A673 (cell line): ENCODE measurements around the gene DCHS1.

ENCODE experiments used
- CTCF ChIP-seq: fragments of 300-800, 200-600 bp; sonication (generic); conservative IDR thresholded peaks from 2 replicates; pipeline ENCODE4 v1.5.1; 2017; ENCODE audit warnings: low read depth, mild to moderate bottlenecking, antibody characterized with exemption, low read length, moderate library complexity, mixed read lengths
- EZH2 ChIP-seq: fragments of 200-600 bp; sonication (generic); IDR thresholded peaks from 2 replicates; pipeline ENCODE4 v1.6.1; 2017; ENCODE audit warnings: borderline replicate concordance, low read depth, mild to moderate bottlenecking, mixed read lengths, antibody characterized with exemption, low read length; ENCODE audit not compliant: poor library complexity, severe bottlenecking

DNA sequence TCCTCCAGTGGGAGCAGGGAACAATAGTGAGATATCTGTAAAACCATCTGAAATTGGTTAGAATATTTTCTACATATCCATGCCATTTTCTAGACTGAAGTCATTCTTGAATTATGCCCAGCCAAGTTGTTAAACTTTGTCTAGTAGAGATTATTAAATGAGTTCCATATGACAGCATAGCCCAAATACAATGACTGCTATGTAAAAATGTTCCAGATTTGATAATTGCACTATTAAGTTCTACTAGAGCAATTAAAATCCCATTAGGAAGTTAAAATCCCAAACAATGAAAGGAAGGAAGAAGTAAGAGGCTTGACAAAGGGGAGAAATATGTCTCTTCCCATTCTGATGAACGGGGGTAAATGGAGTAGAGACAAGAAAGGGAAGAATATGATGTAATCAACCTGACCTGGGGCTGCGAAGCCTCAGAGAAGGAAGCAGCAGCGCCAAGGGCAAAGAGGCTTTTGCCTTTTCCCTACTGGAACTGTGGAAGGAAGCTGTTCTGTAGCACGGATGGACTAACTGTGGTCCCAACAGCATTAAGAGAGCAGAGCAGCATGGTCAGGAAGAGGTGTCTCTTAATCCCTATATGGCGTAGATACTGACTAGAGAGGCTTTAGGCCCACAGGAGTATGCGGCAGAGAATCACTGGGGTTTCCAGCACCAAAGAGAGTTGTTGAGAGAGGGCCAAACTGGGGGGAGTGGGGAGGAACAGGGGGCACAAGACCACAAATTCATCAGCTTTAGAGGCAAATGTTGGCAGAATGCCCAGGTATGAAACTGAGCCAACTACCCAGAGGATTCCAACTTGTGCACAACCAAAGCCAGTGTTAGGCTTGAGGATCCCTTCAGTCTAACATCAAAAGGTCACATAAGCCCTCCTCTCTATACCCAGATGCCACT, 78.9 kb downstream of the DCHS1 start:
- TF ChIP-seq CTCF (no peak), EZH2 (no peak)
